HG03439 (cell line): ENCODE measurements around the gene PARVA.

ENCODE experiments used
- ATAC-seq: cut with Tn5 transposase; IDR thresholded peaks from one replicate; pipeline ENCODE4 v1.9.1; 2021; ENCODE audit warnings: mild to moderate bottlenecking, moderate library complexity; ENCODE audit not compliant: unreplicated experiment

Gene PARVA

GRCh38 chr11:12524865-12525264 is 147.5 kb downstream of the PARVA start:
- no peak for ATAC-seq

GRCh38 chr11:12525466-12526055 is 148.2 kb downstream of the PARVA start:
- no peak for ATAC-seq

GRCh38 chr11:12526789-12527188 is 149.4 kb downstream of the PARVA start:
- no peak for ATAC-seq

- no peak for ATAC-seq
These were observed 151.1 kb downstream of the PARVA start for GRCh38 chr11:12528487-12528886.

GRCh38 chr11:12529041-12529440 is 151.7 kb downstream of the PARVA start:
- no peak for ATAC-seq

- ATAC-seq: no peak
These were observed 152.4 kb downstream of the PARVA start for GRCh38 chr11:12529793-12530192.

GRCh38 chr11:12531020-12531419 is 153.6 kb downstream of the PARVA start:
- no peak for ATAC-seq

GRCh38 chr11:12531681-12532080 is 154.3 kb downstream of the PARVA start:
- no peak for ATAC-seq

- ATAC-seq: no peak
These were observed 155.2 kb downstream of the PARVA start for GRCh38 chr11:12532580-12532979.

- ATAC-seq: no peak
These were observed 157.2 kb downstream of the PARVA start for GRCh38 chr11:12534549-12534948.

- no peak for ATAC-seq
These were observed 157.9 kb downstream of the PARVA start for GRCh38 chr11:12535321-12535720.

- no peak for ATAC-seq
These were observed 159.2 kb downstream of the PARVA start for GRCh38 chr11:12536566-12536965.

- no peak for ATAC-seq
These were observed 160.5 kb downstream of the PARVA start for GRCh38 chr11:12537778-12538401.

GRCh38 chr11:12538889-12539421 is 161.6 kb downstream of the PARVA start:
- no peak for ATAC-seq

- ATAC-seq: no peak
These were observed 162.2 kb downstream of the PARVA start for GRCh38 chr11:12539572-12539971.

- ATAC-seq: no peak
These were observed 162.8 kb downstream of the PARVA start for GRCh38 chr11:12540075-12540680.

- no peak for ATAC-seq
These were observed 163.7 kb downstream of the PARVA start for GRCh38 chr11:12540913-12541582.

GRCh38 chr11:12541583-12542151 is 164.3 kb downstream of the PARVA start:
- no peak for ATAC-seq

GRCh38 chr11:12542186-12542935 is 165.0 kb downstream of the PARVA start:
- no peak for ATAC-seq

GRCh38 chr11:12543596-12544415 is 166.4 kb downstream of the PARVA start:
- ATAC-seq: no peak
